H1 (cell line): Measurements from ENCODE around the gene CCL26. TPM values are rescaled to one million over a fixed set of nuclear protein-coding genes. Genes with fewer than 3 reads are reported as not detected.

Experiments
- CHD7 ChIP-seq: fragments of 300-600 bp; sonication (generic); IDR thresholded peaks from 2 replicates; pipeline ENCODE4 v1.7.1; 2012; ENCODE audit warnings: low read length, moderate library complexity, mild to moderate bottlenecking, inconsistent platforms; ENCODE audit not compliant: insufficient replicate concordance
- KDM4A ChIP-seq: IDR thresholded peaks from one replicate; pipeline ENCODE4 v1.7.1; 2012; ENCODE audit warnings: low read depth, mild to moderate bottlenecking, moderate library complexity, low read length, inconsistent platforms; ENCODE audit not compliant: severe bottlenecking
- POLR2AphosphoS5 ChIP-seq: IDR thresholded peaks from 2 replicates; pipeline ENCODE4 v1.6.1; 2011; ENCODE audit warnings: low read depth, low read length
- RNF2 ChIP-seq: fragments of 200-900, 300-1000 bp; sonication (generic); IDR thresholded peaks from 2 replicates; pipeline ENCODE4 v1.7.1; 2016; ENCODE audit warnings: borderline replicate concordance, low read depth, mild to moderate bottlenecking, antibody characterized with exemption, low read length; ENCODE audit not compliant: poor library complexity, severe bottlenecking; ENCODE audit errors: missing control alignments
- polyA plus RNA-seq, 7 experiments: library from polyadenylated mRNA; depleted of rRNA in 3 of 7; stranded (reverse) in 5 of 7; unstranded in 2 of 7; fragments of >200 nt in 5 of 7; fragments of 200-250 nt in 2 of 7; gene quantifications; 1 replicate in 5 of 7; 2 replicates in 1 of 7; 4 replicates in 1 of 7; pipeline versions ENCODE4 v1.2.1 to v1.2.3, GENCODE V29; 2011 to 2013; ENCODE audit warnings: missing spikeins in 2 of 7, mixed read lengths in 2 of 7
- total RNA-seq: library from RNA; stranded (reverse); fragmentation: NEBNext Ultra II Directional; extraction: Animal tissue kit (Norgen Biotek cat#: 25700); gene quantifications from 2 replicates; pipeline ENCODE4 v1.2.1, GENCODE V29; 2021

Gene CCL26
- total and polyA plus RNA-seq, 2 of the 8 experiments (the other 6 are each of a cell fraction or from before 2014, with no cell fraction given), result 8.7 to 14.9 TPM

- TF ChIP-seq CHD7, result no peak
- no peak for TF ChIP-seq POLR2AphosphoS5
- TF ChIP-seq RNF2, result no peak
- TF ChIP-seq KDM4A, result no peak
Observed at GRCh38 chr7:75795831-75796285, 23.8 kb upstream of the CCL26 start (continued).
